ENCODE measurements around the gene TBX3. TPM values are rescaled to one million over a fixed set of nuclear protein-coding genes. Genes with fewer than 3 reads are reported as not detected.

Gene TBX3
- polyA plus RNA-seq, 1 donor from 2014 or later: not detected

DNA sequence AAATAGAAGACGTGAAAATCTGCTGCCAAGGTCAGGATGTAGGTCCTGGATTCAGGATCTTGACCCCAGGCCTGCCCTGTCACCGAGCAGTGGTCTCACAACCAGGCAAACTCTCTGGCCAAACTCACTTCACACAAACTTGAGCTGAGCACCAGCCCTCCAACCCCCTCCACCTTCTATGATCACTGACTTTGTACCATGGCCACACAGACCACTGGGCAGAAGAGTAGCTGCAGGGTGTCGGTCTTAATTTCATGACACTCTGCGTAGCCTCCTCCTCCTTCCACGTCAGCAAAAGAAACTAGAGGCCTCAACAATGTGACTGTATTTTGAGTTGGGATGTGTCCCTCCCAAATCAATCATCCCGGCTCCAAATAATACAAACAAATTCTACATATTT is 7.2 kb upstream of the TBX3 start:
- Histone ChIP-seq H3K36me3 (ENCODE audit: insufficient read depth, low read length) (no peaks in the 10 kb centered on the region), H3K79me2 (replicated peaks; ENCODE audit: insufficient read depth, low read length) (no peaks in the 10 kb centered on the region), H4K20me1 (ENCODE audit: insufficient read depth) (no peaks in the 10 kb centered on the region)

DNA sequence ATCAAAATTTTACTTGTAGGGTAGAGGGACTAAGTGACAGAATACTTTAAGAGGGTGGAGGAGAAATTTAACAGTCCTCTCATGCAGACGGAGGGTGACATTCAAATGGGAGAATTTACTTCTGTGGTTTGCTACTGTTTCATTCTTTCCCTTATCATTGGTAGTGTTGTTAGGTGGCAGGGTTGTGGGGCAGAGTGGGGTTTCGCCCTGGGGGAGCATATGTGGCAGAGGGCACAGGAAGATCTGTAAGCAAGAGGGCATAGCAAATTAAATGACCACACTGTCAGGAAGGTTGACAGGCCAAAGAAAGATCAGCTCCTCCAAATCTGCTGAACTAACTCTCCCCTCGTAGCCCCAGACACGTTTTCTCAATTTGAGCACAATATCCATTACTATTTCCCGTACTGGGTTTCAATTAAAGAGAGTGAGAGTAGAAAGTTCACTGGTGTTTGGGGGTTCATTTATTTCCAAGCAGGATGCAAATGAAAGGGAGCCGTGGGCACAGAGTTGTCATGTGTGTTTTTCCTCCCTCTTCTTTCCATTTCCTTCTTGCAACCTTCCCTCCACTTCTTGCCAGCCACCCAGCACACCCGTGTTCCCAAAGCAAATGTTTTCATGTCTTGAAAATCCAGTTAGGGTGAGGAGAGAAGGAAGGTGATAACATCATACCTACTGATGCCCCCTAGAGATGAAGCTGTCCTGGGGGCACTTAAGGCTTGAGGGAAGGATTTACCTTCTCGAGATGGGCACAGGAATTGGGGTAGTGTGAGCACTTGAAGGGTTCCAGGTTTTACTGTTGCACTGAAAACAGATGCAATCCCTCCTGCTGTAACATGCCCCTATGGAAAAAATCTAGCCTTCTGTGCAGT is 6.5 kb upstream of the TBX3 start:
- Histone ChIP-seq H3K36me3 (ENCODE audit: insufficient read depth, low read length) (no peaks in the 10 kb centered on the region), H2AFZ (ENCODE audit: low read depth, low read length) (no peak overlapping the region), H3K27ac (ENCODE audit: low read length) (no peak overlapping the region), H3K9me3 (ENCODE audit: low read length) (no peaks in the 10 kb centered on the region), H3K9me2 (ENCODE audit: insufficient read depth, low read length) (no peaks in the 10 kb centered on the region), H3K27me3 (ENCODE audit: insufficient read depth, low read depth, low read length) (peaks cover 100% of the 10 kb centered on the region), H3F3A (ENCODE audit: insufficient read depth, low read length, poor library complexity, severe bottlenecking) (no peaks in the 10 kb centered on the region), H3K4me3 (ENCODE audit: low read length) (no peak overlapping the region), H3K9ac (ENCODE audit: low read length) (no peak overlapping the region), H4K20me1 (ENCODE audit: insufficient read depth) (no peaks in the 10 kb centered on the region), H3K4me2 (ENCODE audit: low read length) (no peak overlapping the region), H3K79me2 (replicated peaks; ENCODE audit: insufficient read depth, low read length) (no peaks in the 10 kb centered on the region)
- no peak for TF ChIP-seq RAD21 (conservative IDR thresholded peaks at IDR 0.05)
- TF ChIP-seq EP300 (conservative IDR thresholded peaks at IDR 0.05; ENCODE audit: poor library complexity, severe bottlenecking): no peak
- TF ChIP-seq EZH2 (IDR thresholded peaks at IDR 0.05; ENCODE audit: borderline replicate concordance, insufficient read depth, low read length, poor library complexity, severe bottlenecking): no peak
- TF ChIP-seq, protein P1, sequence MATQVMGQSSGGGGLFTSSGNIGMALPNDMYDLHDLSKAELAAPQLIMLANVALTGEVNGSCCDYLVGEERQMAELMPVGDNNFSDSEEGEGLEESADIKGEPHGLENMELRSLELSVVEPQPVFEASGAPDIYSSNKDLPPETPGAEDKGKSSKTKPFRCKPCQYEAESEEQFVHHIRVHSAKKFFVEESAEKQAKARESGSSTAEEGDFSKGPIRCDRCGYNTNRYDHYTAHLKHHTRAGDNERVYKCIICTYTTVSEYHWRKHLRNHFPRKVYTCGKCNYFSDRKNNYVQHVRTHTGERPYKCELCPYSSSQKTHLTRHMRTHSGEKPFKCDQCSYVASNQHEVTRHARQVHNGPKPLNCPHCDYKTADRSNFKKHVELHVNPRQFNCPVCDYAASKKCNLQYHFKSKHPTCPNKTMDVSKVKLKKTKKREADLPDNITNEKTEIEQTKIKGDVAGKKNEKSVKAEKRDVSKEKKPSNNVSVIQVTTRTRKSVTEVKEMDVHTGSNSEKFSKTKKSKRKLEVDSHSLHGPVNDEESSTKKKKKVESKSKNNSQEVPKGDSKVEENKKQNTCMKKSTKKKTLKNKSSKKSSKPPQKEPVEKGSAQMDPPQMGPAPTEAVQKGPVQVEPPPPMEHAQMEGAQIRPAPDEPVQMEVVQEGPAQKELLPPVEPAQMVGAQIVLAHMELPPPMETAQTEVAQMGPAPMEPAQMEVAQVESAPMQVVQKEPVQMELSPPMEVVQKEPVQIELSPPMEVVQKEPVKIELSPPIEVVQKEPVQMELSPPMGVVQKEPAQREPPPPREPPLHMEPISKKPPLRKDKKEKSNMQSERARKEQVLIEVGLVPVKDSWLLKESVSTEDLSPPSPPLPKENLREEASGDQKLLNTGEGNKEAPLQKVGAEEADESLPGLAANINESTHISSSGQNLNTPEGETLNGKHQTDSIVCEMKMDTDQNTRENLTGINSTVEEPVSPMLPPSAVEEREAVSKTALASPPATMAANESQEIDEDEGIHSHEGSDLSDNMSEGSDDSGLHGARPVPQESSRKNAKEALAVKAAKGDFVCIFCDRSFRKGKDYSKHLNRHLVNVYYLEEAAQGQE (IDR thresholded peaks at IDR 0.05; ENCODE audit: borderline replicate concordance): no peak
- TF ChIP-seq, protein P2, sequence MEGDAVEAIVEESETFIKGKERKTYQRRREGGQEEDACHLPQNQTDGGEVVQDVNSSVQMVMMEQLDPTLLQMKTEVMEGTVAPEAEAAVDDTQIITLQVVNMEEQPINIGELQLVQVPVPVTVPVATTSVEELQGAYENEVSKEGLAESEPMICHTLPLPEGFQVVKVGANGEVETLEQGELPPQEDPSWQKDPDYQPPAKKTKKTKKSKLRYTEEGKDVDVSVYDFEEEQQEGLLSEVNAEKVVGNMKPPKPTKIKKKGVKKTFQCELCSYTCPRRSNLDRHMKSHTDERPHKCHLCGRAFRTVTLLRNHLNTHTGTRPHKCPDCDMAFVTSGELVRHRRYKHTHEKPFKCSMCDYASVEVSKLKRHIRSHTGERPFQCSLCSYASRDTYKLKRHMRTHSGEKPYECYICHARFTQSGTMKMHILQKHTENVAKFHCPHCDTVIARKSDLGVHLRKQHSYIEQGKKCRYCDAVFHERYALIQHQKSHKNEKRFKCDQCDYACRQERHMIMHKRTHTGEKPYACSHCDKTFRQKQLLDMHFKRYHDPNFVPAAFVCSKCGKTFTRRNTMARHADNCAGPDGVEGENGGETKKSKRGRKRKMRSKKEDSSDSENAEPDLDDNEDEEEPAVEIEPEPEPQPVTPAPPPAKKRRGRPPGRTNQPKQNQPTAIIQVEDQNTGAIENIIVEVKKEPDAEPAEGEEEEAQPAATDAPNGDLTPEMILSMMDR (IDR thresholded peaks at IDR 0.05; ENCODE audit: poor library complexity, severe bottlenecking): no peak
- no peak for TF ChIP-seq MXI1 (conservative IDR thresholded peaks at IDR 0.05; ENCODE audit: poor library complexity, severe bottlenecking)
- no peak for TF ChIP-seq TAF1 (IDR thresholded peaks at IDR 0.05; ENCODE audit: low read depth)
- TF ChIP-seq POLR2AphosphoS5 (IDR thresholded peaks at IDR 0.05): no peak
- no peak for TF ChIP-seq SMC3 (conservative IDR thresholded peaks at IDR 0.05; ENCODE audit: poor library complexity)

More for the DNA sequence above, 7.2 kb upstream of the TBX3 start:
- no peak overlapping the region for H2AFZ ChIP-seq (ENCODE audit: low read depth, low read length)
- H3K9me2 ChIP-seq (ENCODE audit: insufficient read depth, low read length): no peaks in the 10 kb centered on the region
- H3K9me3 ChIP-seq (ENCODE audit: low read length): no peaks in the 10 kb centered on the region
- H3K27me3 ChIP-seq (ENCODE audit: insufficient read depth, low read depth, low read length): peaks cover 100% of the 10 kb centered on the region
- H3K9ac ChIP-seq (ENCODE audit: low read length): no peak overlapping the region
- H3K27ac ChIP-seq (ENCODE audit: low read length): no peak overlapping the region
- TF ChIP-seq EZH2 (IDR thresholded peaks at IDR 0.05; ENCODE audit: borderline replicate concordance, insufficient read depth, low read length, poor library complexity, severe bottlenecking): no peak
- TF ChIP-seq SMC3 (conservative IDR thresholded peaks at IDR 0.05; ENCODE audit: poor library complexity): no peak
- TF ChIP-seq, protein P2 (IDR thresholded peaks at IDR 0.05; ENCODE audit: poor library complexity, severe bottlenecking): no peak
- TF ChIP-seq MXI1 (conservative IDR thresholded peaks at IDR 0.05; ENCODE audit: poor library complexity, severe bottlenecking): no peak
- TF ChIP-seq EP300 (conservative IDR thresholded peaks at IDR 0.05; ENCODE audit: poor library complexity, severe bottlenecking): no peak
- TF ChIP-seq RAD21 (conservative IDR thresholded peaks at IDR 0.05): no peak
- TF ChIP-seq, protein P1 (IDR thresholded peaks at IDR 0.05; ENCODE audit: borderline replicate concordance): no peak
- no peak for TF ChIP-seq TAF1 (IDR thresholded peaks at IDR 0.05; ENCODE audit: low read depth)
- TF ChIP-seq POLR2AphosphoS5 (IDR thresholded peaks at IDR 0.05): no peak
- H3K4me3 ChIP-seq (ENCODE audit: low read length): no peak overlapping the region
- H3K4me2 ChIP-seq (ENCODE audit: low read length): no peak overlapping the region
- no peaks in the 10 kb centered on the region for H3F3A ChIP-seq (ENCODE audit: insufficient read depth, low read length, poor library complexity, severe bottlenecking)
